ENCODE data around the gene ARFGEF2.
"Not testable (repeated sequence)": the region's sequence is repeated elsewhere in the genome, so short reads cannot be mapped to it uniquely, and the experiment has no call there.

GRCh38 chr20:48934966-48935365, 13.5 kb downstream of the ARFGEF2 start:
- not testable (repeated sequence) for TF ChIP-seq CTCF (conservative IDR thresholded peaks at IDR 0.05); EZH2 (IDR thresholded peaks at IDR 0.05; ENCODE audit: low read depth)
